Activated naive CD8-positive, alpha-beta T cell treated with anti-CD3 and anti-CD28 coated beads, Interleukin-2, amount 50 U/mL, for 16 hours (primary cell): Measurements from ENCODE around the gene SCGB1C1.
A peak's percentile ranks its signal among the peaks of the same experiment; 100 is the strongest.

Experiments
- DNase-seq: peaks from one replicate; pipeline ENCODE4 v3.0.0-alpha.2; 2020; ENCODE audit warnings: low read depth, low spot score

The SCGB1C1 gene

DNA sequence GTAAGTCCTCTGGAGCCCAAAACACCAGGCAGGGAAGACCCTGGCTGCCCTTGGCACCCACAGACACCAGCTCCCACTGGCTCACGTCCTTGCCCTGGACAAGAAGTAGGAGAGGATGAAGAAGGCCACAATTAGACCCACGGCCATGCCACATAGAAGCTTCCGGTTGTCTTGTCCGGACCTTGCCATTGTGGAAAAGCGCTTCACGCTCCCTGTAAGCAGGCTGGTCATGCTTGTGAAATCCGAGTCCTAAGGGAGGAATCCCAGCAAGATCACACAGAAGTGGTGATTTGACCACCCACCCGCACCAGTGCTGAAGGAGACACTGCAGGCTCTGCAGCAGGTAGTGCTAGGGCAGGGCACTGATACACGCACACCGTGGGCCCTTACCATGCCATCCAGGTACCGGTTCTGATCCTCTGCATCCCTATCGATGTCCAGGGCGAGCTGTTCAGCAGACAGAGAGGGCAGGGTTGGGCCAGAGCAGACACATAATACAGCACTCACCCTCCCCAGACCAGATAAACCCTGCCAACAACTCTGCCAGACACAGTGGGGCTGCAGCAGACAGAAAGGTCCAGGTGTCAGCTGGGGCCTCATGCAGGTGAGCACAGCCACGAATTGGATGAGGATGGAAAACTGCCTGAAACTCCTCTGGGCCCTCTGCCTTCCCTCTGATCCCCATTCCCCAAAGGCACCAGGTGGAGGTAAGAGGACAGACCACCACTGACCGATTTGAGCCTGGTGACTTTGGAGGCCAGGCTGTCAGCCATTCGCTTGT is 12.5 kb downstream of the SCGB1C1 start:
- no peak for DNase-seq

DNA sequence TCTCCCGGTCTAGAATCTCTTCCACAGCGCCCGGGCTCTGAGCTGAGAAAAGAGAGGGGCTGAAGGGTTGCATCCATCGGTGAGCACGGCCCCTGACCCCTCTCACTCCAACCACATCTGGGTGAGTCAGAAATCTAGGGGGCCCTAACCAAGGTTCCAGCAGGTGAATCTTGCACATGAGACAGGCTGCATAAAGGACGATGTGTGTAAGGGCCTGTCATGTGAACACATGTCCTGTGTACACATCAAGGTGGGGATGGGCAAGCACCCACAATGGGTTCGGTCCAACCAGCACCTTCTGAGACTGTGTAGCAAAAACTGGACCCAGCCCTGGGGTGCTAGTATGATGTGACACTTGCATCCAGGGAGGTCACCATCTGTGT is 13.1 kb downstream of the SCGB1C1 start:
- no peak for DNase-seq

DNA sequence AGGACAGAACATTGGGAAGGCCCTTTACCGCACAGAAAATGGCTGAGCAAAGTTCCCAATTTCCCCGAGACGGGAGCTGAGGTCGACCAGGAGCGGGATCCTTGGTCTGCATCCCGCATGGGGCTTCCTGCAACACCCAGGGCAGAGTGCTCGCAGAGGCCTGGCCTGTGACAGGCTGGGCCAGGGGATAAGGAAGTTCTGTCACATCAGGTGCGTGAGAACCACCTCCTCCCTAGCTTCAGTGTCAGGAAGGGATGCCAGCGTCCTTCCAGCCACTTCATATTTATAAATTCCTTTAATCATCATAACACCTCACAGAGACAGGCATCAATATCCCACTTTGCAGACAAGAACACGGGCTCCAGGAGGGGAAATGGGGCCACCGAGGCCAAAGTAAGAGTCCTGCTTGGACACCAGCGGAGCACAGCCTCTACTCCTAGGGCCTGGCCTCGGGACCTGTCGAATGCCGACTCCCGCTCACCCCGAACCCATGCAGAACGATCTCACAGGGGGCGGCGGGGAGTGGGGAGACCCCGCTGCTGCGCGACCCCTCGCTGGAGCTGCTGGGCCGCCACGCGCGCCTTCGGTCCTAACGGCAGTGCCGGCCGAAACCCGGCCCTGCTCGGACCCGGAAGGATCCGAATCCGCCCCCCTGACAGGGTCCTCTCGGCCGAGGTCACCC is 13.8 kb downstream of the SCGB1C1 start:
- DNase-seq: no peak

DNA sequence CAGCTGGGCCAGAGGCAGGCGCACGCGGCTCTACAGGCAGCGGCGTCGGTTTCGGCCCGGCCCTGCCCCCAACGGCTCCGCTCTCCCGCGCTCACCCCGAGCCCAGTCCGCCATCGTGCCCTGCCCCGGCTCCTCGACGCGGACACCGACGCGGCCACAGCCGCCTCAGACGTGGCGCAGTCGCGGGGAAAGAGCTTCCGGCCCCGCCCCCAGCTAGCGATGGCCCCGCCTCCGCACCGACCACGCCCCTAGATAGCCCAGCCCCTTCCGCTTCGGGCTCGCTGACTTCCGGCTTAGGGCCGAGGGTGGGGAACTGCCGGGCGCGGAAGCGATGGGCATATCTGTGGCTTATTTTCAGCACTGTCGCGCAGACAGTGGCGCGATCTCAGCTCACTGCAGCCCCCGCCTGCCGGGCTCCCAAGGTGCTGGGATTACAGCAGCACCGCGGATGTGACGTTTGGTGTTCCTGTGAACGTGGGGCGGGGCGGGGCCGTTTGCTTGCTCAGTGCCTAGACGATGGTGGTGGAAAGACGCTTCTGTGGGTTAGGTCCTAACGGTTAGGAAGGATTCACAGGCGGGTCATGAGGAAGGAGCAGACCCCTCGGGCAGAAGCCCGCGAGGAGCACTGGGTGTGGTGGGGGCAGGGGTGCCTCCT is 14.5 kb downstream of the SCGB1C1 start, which contains the start of the genes BET1L and RIC8A:
Gene BET1L, minus strand, starts transcription at position 192 of the 655 bp plus-strand sequence. Its CDS starts 78 bp downstream, at position 114.
Gene RIC8A, plus strand, starts transcription at position 501 of the 655 bp plus-strand sequence. CDS start 1,147 bp downstream, outside the sequence.
- DNase-seq: peak; percentile 94

DNA sequence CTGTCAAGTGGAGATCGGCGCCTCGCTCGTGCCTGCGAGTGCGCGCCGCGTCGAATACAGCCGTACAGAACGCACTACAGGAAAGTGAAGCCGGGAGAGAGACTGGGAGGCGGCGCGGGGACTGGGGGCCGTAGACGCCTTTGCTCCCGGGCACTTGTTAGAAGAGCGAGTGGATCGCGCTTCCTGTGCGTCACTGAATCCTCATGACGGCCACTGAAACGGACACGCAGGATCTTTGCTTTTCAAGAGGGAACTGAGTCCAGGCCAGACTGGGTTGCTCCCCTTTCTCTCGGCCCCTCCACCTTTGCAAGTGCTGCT is 14.9 kb downstream of the SCGB1C1 start:
- no peak for DNase-seq

GRCh38 chr11:208181-208916 is 15.5 kb downstream of the SCGB1C1 start:
- peak; percentile 65 for DNase-seq

GRCh38 chr11:208917-209260 is 16.0 kb downstream of the SCGB1C1 start:
- no peak for DNase-seq

DNA sequence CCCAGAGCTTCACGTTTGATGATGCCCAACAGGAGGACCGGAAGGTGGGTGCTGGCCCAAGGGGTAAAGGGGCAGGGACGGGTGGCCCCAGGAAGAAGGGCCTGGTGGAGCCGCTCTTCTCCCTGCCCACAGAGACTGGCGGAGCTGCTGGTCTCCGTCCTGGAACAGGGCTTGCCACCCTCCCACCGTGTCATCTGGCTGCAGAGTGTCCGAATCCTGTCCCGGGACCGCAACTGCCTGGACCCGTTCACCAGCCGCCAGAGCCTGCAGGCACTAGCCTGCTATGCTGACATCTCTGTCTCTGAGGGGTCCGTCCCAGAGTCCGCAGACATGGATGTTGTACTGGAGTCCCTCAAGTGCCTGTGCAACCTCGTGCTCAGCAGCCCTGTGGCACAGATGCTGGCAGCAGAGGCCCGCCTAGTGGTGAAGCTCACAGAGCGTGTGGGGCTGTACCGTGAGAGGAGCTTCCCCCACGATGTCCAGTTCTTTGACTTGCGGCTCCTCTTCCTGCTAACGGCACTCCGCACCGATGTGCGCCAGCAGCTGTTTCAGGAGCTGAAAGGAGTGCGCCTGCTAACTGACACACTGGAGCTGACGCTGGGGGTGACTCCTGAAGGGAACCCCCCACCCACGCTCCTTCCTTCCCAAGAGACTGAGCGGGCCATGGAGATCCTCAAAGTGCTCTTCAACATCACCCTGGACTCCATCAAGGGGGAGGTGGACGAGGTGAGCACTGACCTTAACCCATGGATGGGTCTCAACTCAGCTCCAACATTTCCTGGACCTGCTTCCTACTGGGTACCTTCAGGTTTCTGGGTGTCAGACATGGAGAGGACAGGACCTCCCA is 16.6 kb downstream of the SCGB1C1 start:
- DNase-seq: no peak

GRCh38 chr11:210122-210802 is 17.4 kb downstream of the SCGB1C1 start:
- DNase-seq: no peak

GRCh38 chr11:210803-211180 is 17.9 kb downstream of the SCGB1C1 start:
- DNase-seq: no peak

GRCh38 chr11:211295-211694 is 18.4 kb downstream of the SCGB1C1 start:
- DNase-seq: no peak

DNA sequence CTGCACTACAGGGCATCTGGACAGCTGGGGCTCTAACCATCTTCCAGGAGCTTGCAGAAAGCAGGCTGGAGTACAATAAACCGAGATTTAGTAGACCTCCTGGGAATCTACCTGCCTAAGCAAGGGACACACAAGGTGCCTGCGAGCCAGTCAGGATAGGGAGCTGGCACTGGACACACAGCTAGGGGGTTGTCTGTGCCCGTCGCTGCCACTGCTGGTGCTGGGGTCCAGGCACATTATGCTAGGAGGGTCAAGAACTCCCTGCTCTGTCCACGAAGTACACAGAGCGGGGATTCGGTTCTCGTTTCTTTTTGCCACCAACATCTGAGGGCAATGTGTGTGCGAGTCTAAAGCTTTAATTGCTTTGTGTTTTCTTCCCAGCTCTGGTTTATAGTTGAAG is 18.9 kb downstream of the SCGB1C1 start:
- no peak for DNase-seq

- no peak for DNase-seq
These were observed 19.5 kb downstream of the SCGB1C1 start for GRCh38 chr11:212150-213100.

- DNase-seq: no peak
These were observed 20.2 kb downstream of the SCGB1C1 start for GRCh38 chr11:213111-213510.

DNA sequence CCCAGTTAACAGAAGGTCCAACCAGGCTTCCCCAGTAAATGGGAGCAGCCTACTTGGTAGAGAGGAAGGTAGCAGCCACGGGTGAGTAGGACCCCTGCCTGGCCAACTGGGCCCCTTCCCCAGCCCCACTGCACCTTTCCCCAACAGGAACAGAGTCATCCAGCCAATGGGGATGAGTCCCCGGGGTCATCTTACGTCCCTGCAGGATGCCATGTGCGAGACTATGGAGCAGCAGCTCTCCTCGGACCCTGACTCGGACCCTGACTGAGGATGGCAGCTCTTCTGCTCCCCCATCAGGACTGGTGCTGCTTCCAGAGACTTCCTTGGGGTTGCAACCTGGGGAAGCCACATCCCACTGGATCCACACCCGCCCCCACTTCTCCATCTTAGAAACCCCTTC is 21.2 kb downstream of the SCGB1C1 start:
- DNase-seq: no peak

- no peak for DNase-seq
These were observed 22.7 kb downstream of the SCGB1C1 start for GRCh38 chr11:215581-216037.

DNA sequence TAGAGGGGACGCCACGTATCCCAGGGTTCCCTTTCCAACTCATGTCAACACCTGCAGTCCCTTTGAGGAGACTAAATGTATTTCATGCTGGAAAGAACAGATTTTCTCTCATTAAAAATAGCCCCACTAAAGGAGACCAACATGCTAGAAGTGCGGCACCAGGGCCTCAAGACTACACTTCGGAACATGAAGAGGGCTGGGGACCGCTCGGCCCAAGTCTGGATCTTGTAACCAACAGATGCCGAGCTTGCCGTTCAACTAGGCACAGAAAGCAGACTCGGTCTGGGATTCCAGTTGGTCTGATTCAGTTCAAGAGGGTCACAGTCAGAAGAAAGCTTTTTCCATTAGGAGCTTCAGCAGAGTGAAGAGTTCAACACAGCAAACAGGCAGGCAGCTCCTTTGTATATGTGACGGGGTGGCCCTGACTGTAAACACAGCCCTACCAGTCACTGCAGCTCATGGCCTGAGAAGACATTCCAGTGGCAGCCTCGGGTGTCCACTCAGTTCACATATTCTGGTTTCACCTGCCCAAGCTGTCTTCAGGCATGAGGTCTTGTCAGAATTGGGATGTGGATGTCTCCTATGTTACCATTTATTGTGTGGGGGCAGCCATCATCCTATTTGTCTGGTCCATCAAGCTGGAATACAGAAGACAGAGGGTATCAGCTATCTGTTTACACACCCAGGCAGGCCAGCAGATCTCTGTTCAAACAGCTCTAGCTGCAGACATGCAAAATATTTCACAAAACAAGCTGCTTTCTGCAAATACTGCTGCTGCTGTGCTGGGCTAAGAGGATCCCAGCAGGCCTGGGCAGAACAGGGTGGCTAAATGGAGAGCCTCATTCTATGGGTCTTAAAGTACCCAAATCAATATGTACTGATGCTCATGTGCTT is 23.4 kb downstream of the SCGB1C1 start:
- DNase-seq: no peak

DNA sequence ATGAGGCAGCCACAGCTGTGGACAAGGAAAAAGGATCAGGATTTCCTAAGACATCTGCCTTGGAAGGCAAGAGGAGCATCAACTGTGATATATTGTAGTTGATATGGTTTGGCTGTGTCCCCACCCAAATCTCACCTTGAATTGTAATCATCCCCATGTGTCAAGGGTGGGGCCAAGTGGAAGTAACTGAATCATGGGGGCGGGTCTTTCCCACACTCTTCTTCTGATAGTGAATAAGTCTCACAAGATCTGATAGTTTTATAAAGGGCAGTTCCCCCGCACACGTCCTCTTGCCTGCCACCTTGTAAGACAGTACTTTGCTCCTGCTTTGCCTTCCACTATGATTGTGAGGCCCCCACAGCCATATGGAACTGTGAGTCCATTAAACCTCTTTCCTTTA is 24.8 kb downstream of the SCGB1C1 start:
- DNase-seq: no peak
